Lower leg skin (tissue), 3 donors: ENCODE measurements around the gene PDRG1.

Experiments used
- POLR2A ChIP-seq, 2 donors: fragments of 450-650 bp; IDR thresholded peaks; one replicate each; pipeline ENCODE4 v1.6.1; 2016 to 2017; ENCODE audit warnings: antibody characterized with exemption in 2 of 2, mild to moderate bottlenecking in 1 of 2, moderate library complexity in 1 of 2
- TF ChIP-seq, protein P1 (sequence below), 3 donors: fragments of 450-650 bp; IDR thresholded peaks; one replicate each; pipeline ENCODE4 v1.5.1; 2016; ENCODE audit warnings: antibody characterized with exemption in 3 of 3, mild to moderate bottlenecking in 3 of 3, moderate library complexity in 2 of 3

DNA sequence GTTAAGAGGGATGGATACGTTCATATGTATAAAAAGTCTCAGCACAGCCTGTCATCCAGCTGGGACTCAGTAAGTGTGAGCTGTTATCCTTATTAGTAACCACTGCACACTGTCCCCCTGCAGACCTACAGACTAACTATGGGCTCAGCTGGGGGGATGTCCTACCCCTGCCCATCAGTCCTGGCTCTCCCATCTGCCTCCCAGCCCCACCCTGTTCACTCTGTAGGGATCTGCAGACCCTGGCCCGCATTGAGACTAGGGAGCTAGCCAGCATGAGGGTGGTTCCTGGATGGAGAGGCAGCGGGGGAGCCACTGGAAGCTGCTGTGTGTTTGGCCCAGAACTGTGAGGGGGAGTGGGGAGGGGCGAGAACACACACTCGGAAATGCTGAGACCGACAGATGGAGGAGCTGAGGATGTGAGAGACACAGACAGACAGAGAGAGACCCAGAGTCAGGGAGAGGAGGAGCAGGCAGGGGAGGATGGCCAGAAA, 33.2 kb upstream of the PDRG1 start:
- TF ChIP-seq, protein P1, sequence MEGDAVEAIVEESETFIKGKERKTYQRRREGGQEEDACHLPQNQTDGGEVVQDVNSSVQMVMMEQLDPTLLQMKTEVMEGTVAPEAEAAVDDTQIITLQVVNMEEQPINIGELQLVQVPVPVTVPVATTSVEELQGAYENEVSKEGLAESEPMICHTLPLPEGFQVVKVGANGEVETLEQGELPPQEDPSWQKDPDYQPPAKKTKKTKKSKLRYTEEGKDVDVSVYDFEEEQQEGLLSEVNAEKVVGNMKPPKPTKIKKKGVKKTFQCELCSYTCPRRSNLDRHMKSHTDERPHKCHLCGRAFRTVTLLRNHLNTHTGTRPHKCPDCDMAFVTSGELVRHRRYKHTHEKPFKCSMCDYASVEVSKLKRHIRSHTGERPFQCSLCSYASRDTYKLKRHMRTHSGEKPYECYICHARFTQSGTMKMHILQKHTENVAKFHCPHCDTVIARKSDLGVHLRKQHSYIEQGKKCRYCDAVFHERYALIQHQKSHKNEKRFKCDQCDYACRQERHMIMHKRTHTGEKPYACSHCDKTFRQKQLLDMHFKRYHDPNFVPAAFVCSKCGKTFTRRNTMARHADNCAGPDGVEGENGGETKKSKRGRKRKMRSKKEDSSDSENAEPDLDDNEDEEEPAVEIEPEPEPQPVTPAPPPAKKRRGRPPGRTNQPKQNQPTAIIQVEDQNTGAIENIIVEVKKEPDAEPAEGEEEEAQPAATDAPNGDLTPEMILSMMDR (IDR thresholded peaks at IDR 0.05), result no peak
- TF ChIP-seq POLR2A (IDR thresholded peaks at IDR 0.05), result no peak
